Gastrocnemius medialis (tissue), 4 donors: ENCODE data around the gene GABRB1. TPM values are rescaled to one million over a fixed set of nuclear protein-coding genes. Genes with fewer than 3 reads are reported as not detected.
"Not testable (repeated sequence)": the region's sequence is repeated elsewhere in the genome, so short reads cannot be mapped to it uniquely, and the experiment has no call there.

Experiments
- ATAC-seq, 2 donors: fragments of 150-250 bp; one replicate each; pipeline ENCODE4 v1.9.1; 2016
- DNase-seq, 2 donors: peaks; one replicate each; pipeline ENCODE4 v3.0.0-alpha.2; 2019
- H3K27ac ChIP-seq, 4 donors: fragments of 200-600 bp; sonication (generic); 1 replicate in 1 of 4; 2 replicates in 3 of 4; pipeline ENCODE4 v1.5.1; 2016 to 2018; ENCODE audit warnings: mild to moderate bottlenecking in 2 of 4, moderate library complexity in 1 of 4
- H3K27me3 ChIP-seq, 3 donors: fragments of 200-600 bp; sonication (generic) in 2 of 3; 1 replicate in 1 of 3; 2 replicates in 2 of 3; pipeline versions ENCODE4 v1.5.1 to v1.6.0; 2016 to 2019; ENCODE audit warnings: mild to moderate bottlenecking in 1 of 3, moderate library complexity in 1 of 3
- H3K36me3 ChIP-seq, 2 donors: fragments of 200-600 bp; sonication (generic) in 1 of 2; one replicate each; pipeline ENCODE4 v1.5.1; 2017 to 2018
- H3K4me1 ChIP-seq, 2 donors: fragments of 200-600 bp; sonication (generic) in 1 of 2; one replicate each; pipeline ENCODE4 v1.5.1; 2016 to 2017; ENCODE audit warnings: mild to moderate bottlenecking in 2 of 2
- H3K4me3 ChIP-seq, 4 donors: fragments of 200-600 bp; sonication (generic) in 3 of 4; 1 replicate in 1 of 4; 2 replicates in 3 of 4; pipeline ENCODE4 v1.5.1; 2016 to 2019; ENCODE audit warnings: mild to moderate bottlenecking in 2 of 4
- H3K9me3 ChIP-seq, 3 donors: fragments of 200-600 bp; sonication (generic) in 2 of 3; 1 replicate in 1 of 3; 2 replicates in 2 of 3; pipeline ENCODE4 v1.5.1; 2016 to 2019
- POLR2A ChIP-seq, 2 donors: fragments of 450-650 bp; IDR thresholded peaks; one replicate each; pipeline ENCODE4 v1.6.1; 2017; ENCODE audit warnings: antibody characterized with exemption in 2 of 2, mild to moderate bottlenecking in 2 of 2, moderate library complexity in 2 of 2
- in situ Hi-C, 4 donors: fragments of 200-750 bp; cut with MboI; loops; one replicate each; pipeline versions ENCODE4 v1.15.0 to v1.8.0; 2017; ENCODE audit warnings: low sequenced_read_pairs in 4 of 4
- intact Hi-C: fragments of 100-400 bp; cut with DNase I; formaldehyde crosslinking; loops from one replicate; pipeline ENCODE4 v1.15.1; 2023; ENCODE audit warnings: low total_unique reads
- total RNA-seq, 4 donors: library from RNA; depleted of rRNA; stranded (reverse); fragments of >200 nt; gene quantifications; one replicate each; pipeline versions ENCODE4 v1.1.0 to v1.2.3, GENCODE V29; 2016
- TF ChIP-seq, protein P1 (sequence below), 5 experiments: fragments of 450-650 bp in 3 of 5; fragments of 200-600 bp in 2 of 5; sonication (generic) in 2 of 5; IDR thresholded peaks in 4 of 5; conservative IDR thresholded peaks in 1 of 5; 1 replicate in 4 of 5; 2 replicates in 1 of 5; pipeline ENCODE4 v1.5.1; 2016 to 2019; ENCODE audit warnings: antibody characterized with exemption in 5 of 5, mild to moderate bottlenecking in 3 of 5, moderate library complexity in 3 of 5

Gene GABRB1
- total RNA-seq, 4 donors from 2014 or later, result not detected

DNA sequence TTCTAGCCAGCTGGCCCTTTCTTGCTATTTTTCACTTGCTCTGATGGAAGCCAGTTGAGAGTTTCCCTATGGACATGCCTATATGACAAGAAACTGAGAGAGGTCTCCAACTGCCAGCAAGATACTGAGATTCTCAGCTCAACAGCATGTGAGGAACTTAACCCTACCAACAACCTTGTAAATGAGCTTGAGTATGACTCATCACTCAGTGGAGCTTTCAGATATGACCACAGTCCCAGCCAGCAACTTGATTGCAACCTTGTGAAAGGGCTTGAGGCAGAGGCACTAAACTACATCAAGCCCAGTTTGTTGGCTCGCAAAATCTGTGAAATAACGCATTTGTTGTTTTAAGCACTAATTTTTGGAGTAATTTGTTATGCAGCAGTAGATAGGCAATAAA is 256.4 kb downstream of the GABRB1 start:
- ATAC-seq (no peak), DNase-seq (no peak)
- Histone ChIP-seq H3K27me3 (no peaks in the 10 kb centered on the region), H3K36me3 (no peaks in the 10 kb centered on the region), H3K9me3 (no peaks in the 10 kb centered on the region), H3K4me3 (no peak overlapping the region), H3K4me1 (no peaks in the 10 kb centered on the region), H3K27ac (no peak overlapping the region)
- in situ Hi-C loops (no loop called here), intact Hi-C loops (no loop called here)
- TF ChIP-seq, protein P1, sequence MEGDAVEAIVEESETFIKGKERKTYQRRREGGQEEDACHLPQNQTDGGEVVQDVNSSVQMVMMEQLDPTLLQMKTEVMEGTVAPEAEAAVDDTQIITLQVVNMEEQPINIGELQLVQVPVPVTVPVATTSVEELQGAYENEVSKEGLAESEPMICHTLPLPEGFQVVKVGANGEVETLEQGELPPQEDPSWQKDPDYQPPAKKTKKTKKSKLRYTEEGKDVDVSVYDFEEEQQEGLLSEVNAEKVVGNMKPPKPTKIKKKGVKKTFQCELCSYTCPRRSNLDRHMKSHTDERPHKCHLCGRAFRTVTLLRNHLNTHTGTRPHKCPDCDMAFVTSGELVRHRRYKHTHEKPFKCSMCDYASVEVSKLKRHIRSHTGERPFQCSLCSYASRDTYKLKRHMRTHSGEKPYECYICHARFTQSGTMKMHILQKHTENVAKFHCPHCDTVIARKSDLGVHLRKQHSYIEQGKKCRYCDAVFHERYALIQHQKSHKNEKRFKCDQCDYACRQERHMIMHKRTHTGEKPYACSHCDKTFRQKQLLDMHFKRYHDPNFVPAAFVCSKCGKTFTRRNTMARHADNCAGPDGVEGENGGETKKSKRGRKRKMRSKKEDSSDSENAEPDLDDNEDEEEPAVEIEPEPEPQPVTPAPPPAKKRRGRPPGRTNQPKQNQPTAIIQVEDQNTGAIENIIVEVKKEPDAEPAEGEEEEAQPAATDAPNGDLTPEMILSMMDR (IDR thresholded peaks at IDR 0.05 in 4 of 5, conservative IDR thresholded peaks at IDR 0.05 in 1 of 5), result no peak
- TF ChIP-seq POLR2A (IDR thresholded peaks at IDR 0.05), result no peak

DNA sequence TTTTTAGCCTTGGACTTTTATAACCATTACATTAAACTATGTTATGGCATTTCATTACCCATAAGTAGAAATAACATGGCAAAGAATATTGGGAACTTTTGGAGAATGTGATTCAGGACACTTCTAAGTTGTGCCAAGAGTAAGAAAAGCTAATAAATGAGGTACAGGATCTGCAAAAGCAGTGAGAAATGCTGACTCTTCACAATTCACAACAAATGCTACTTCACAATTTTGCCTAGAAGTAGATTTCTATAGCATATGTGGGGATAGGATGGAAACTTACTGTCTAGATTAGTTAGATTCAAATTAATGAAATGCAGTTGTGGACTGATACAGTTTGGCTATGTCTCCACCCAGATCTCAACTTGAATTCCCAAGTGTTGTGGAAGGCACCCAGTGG is 258.4 kb downstream of the GABRB1 start:
- intact Hi-C loops (no loop called here), in situ Hi-C loops (no loop called here)
- ATAC-seq, result no peak
- no peak overlapping the region for H3K27ac ChIP-seq
- H3K4me1 ChIP-seq, result no peaks in the 10 kb centered on the region
- no peaks in the 10 kb centered on the region for H3K27me3 ChIP-seq
- no peak for DNase-seq
- no peaks in the 10 kb centered on the region for H3K36me3 ChIP-seq
- no peak overlapping the region for H3K4me3 ChIP-seq
- H3K9me3 ChIP-seq, result no peaks in the 10 kb centered on the region
- TF ChIP-seq, protein P1 (IDR thresholded peaks at IDR 0.05 in 4 of 5, conservative IDR thresholded peaks at IDR 0.05 in 1 of 5), result no peak
- no peak for TF ChIP-seq POLR2A (IDR thresholded peaks at IDR 0.05)

DNA sequence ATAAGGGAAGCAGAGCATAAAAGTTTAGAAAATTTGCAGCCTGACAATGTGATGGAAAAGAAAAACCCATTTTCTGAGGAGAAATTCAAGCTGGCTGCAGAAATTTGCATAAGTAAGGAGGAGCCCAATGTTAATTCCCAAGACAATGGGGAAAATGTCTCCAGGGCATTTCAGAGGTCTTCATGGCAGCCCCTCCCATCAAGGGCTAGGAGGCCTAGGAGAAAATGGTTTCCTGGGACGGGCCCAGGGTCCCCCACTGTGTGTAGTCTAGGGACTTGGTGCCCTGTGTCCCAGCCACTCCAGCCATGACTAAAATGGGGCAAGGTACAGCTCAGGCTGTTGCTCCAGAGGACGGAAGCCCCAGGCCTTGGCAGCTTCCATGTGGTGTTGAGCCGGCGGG is 259.5 kb downstream of the GABRB1 start:
- H3K27me3 ChIP-seq, H3K4me3 ChIP-seq, ATAC-seq, DNase-seq, H3K4me1 ChIP-seq, intact Hi-C loops, H3K36me3 ChIP-seq, H3K27ac ChIP-seq, H3K9me3 ChIP-seq, in situ Hi-C loops: not testable (repeated sequence)

- DNase-seq (no peak), ATAC-seq (no peak)
- Histone ChIP-seq H3K27me3 (no peaks in the 10 kb centered on the region), H3K4me1 (no peaks in the 10 kb centered on the region), H3K27ac (no peak overlapping the region), H3K9me3 (no peaks in the 10 kb centered on the region), H3K4me3 (no peak overlapping the region), H3K36me3 (no peaks in the 10 kb centered on the region)
- TF ChIP-seq, protein P1 (IDR thresholded peaks at IDR 0.05 in 4 of 5, conservative IDR thresholded peaks at IDR 0.05 in 1 of 5), result no peak
- TF ChIP-seq POLR2A (IDR thresholded peaks at IDR 0.05), result no peak
- intact Hi-C loops, result no loop called here
- in situ Hi-C loops, result no loop called here
These were observed 277.8 kb downstream of the GABRB1 start for GRCh38 chr4:47309165-47309564.

DNA sequence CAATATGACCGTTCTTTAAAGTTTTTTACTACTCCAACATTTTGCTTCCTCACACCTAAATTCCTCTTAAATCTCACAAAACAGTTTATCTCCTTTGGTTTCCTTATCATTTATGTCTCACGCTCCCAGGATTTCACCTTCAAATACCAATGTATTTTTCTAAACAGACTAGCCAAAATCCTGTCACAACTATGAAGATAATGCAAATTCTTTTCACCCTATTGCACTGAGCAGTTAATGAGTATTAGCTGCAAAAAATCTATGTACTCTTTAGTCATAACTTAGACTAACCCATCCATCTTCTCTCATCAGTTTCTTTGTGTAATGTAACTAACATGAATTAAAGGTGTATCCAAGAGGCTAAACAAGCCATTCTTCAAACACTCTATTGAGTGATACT is 280.8 kb downstream of the GABRB1 start:
- ATAC-seq (no peak), DNase-seq (no peak)
- Histone ChIP-seq H3K27ac (no peak overlapping the region), H3K27me3 (no peaks in the 10 kb centered on the region), H3K9me3 (no peaks in the 10 kb centered on the region), H3K4me3 (no peak overlapping the region), H3K4me1 (no peaks in the 10 kb centered on the region), H3K36me3 (no peaks in the 10 kb centered on the region)
- TF ChIP-seq POLR2A (IDR thresholded peaks at IDR 0.05), result no peak
- TF ChIP-seq, protein P1 (IDR thresholded peaks at IDR 0.05 in 4 of 5, conservative IDR thresholded peaks at IDR 0.05 in 1 of 5), result no peak
- intact Hi-C loops (no loop called here), in situ Hi-C loops (no loop called here)
